Naive B cell (primary cell): ENCODE data around the gene KRTAP5-6. TPM values are rescaled to one million over a fixed set of nuclear protein-coding genes. Genes with fewer than 3 reads are reported as not detected.
"Not testable (repeated sequence)": the region's sequence is repeated elsewhere in the genome, so short reads cannot be mapped to it uniquely, and the experiment has no call there.

Experiments
- ATAC-seq, 2 donors: fragments of 150-1000 bp; cut with Tn5 transposase; 2 replicates each; pipeline ENCODE4 v1.10.0; 2021; ENCODE audit warnings: low read depth in 2 of 2, mild to moderate bottlenecking in 2 of 2, moderate library complexity in 2 of 2
- DNase-seq: peaks from one replicate; pipeline ENCODE4 v3.0.0; 2022
- H3K27ac Mint-ChIP-seq, 6 donors: one replicate each; pipeline ENCODE4 v1.8.0; 2020 to 2022; ENCODE audit warnings: mild to moderate bottlenecking in 6 of 6, mixed read lengths in 6 of 6, moderate library complexity in 5 of 6, inconsistent platforms in 2 of 6
- H3K27me3 Mint-ChIP-seq, 3 donors: one replicate each; pipeline ENCODE4 v1.8.0; 2021 to 2022; ENCODE audit warnings: mixed read lengths in 3 of 3, mild to moderate bottlenecking in 1 of 3
- H3K36me3 Mint-ChIP-seq, 2 donors: one replicate each; pipeline ENCODE4 v1.8.0; 2020 to 2022; ENCODE audit warnings: mixed read lengths in 2 of 2, inconsistent platforms in 1 of 2, mild to moderate bottlenecking in 1 of 2
- H3K4me1 Mint-ChIP-seq, 3 donors: one replicate each; pipeline ENCODE4 v1.8.0; 2020 to 2022; ENCODE audit warnings: mixed read lengths in 3 of 3, inconsistent platforms in 1 of 3, mild to moderate bottlenecking in 1 of 3, moderate library complexity in 1 of 3
- H3K4me3 Mint-ChIP-seq, 8 donors: one replicate each; pipeline ENCODE4 v1.8.0; 2020 to 2022; ENCODE audit warnings: mild to moderate bottlenecking in 8 of 8, mixed read lengths in 8 of 8, moderate library complexity in 8 of 8, inconsistent platforms in 2 of 8
- H3K9me3 Mint-ChIP-seq, 7 donors: one replicate each; pipeline ENCODE4 v1.8.0; 2020 to 2022; ENCODE audit warnings: mixed read lengths in 7 of 7, mild to moderate bottlenecking in 5 of 7, inconsistent platforms in 2 of 7, moderate library complexity in 1 of 7
- polyA plus RNA-seq, 6 donors: library from polyadenylated mRNA; unstranded; fragments of 300-500 nt; fragmentation: Illumina TruSeq; gene quantifications; one replicate each; pipeline ENCODE4 v1.2.3, GENCODE V29; 2021; ENCODE audit warnings: low read depth in 6 of 6

KRTAP5-6 gene
- polyA plus RNA-seq, 6 donors from 2014 or later = not detected

- DNase-seq (no peak), ATAC-seq (no peak)
- H3K4me1 Mint-ChIP-seq = no peaks in the 10 kb centered on the region
- no peak overlapping the region for H3K4me3 Mint-ChIP-seq
- H3K9me3 Mint-ChIP-seq = no peaks in the 10 kb centered on the region
- H3K27ac Mint-ChIP-seq = peak overlapping the region in 1 of 6 donors; percentile 5
- no peaks in the 10 kb centered on the region for H3K36me3 Mint-ChIP-seq
- peaks cover 9 to 19% (median 13%) of the 10 kb centered on the region in 3 donors for H3K27me3 Mint-ChIP-seq
Measured at GRCh38 chr11:1682225-1682905, 14.6 kb upstream of the KRTAP5-6 start.

- not testable (repeated sequence) for H3K9me3 Mint-ChIP-seq, ATAC-seq, DNase-seq, H3K27ac Mint-ChIP-seq, H3K36me3 Mint-ChIP-seq, H3K4me1 Mint-ChIP-seq, H3K4me3 Mint-ChIP-seq
- H3K27me3 Mint-ChIP-seq = peaks cover 9 to 13% (median 13%) of the 10 kb centered on the region in 3 donors
Measured at GRCh38 chr11:1683216-1683615, 13.8 kb upstream of the KRTAP5-6 start.

GRCh38 chr11:1683904-1684572 lies 13.0 kb upstream of the KRTAP5-6 start:
- not testable (repeated sequence) for H3K9me3 Mint-ChIP-seq, ATAC-seq, H3K4me3 Mint-ChIP-seq, H3K4me1 Mint-ChIP-seq, H3K27ac Mint-ChIP-seq, DNase-seq, H3K36me3 Mint-ChIP-seq
- H3K27me3 Mint-ChIP-seq = peaks cover 13 to 15% (median 15%) of the 10 kb centered on the region in 3 donors

- DNase-seq, ATAC-seq: not testable (repeated sequence)
Measured at GRCh38 chr11:1684886-1685874, 11.8 kb upstream of the KRTAP5-6 start.

DNA sequence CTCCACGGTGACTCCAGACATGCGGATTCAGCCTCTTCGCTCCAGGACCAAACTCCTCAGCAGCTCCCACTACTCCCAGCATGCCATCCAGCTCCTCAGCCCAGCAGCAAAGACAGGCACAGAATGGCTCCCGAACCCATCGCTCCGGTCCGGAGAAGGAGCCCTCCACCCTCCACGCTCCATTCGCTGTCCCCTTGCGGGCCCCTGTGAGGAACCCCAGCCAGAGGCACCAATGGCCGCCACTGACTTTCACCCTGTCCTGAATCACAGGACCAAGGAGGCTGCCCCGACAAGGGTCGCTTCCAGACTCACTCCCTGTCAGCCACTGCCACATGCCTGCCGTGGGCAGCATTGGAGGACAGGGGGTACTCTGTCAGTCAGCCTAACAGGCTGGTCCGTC lies 10.8 kb upstream of the KRTAP5-6 start:
- not testable (repeated sequence) for H3K36me3 Mint-ChIP-seq, ATAC-seq, H3K9me3 Mint-ChIP-seq, DNase-seq, H3K27ac Mint-ChIP-seq, H3K4me1 Mint-ChIP-seq, H3K4me3 Mint-ChIP-seq
- H3K27me3 Mint-ChIP-seq = peaks cover 16 to 37% (median 34%) of the 10 kb centered on the region in 3 donors

More at GRCh38 chr11:1684886-1685874, 11.8 kb upstream of the KRTAP5-6 start:
- H3K9me3 Mint-ChIP-seq, H3K36me3 Mint-ChIP-seq, H3K4me1 Mint-ChIP-seq, H3K4me3 Mint-ChIP-seq, H3K27ac Mint-ChIP-seq: not testable (repeated sequence)
- peaks cover 13 to 27% (median 24%) of the 10 kb centered on the region in 3 donors for H3K27me3 Mint-ChIP-seq

- Mint-ChIP-seq H3K27me3 (peaks cover 11 to 59% (median 41%) of the 10 kb centered on the region in 3 donors), H3K4me3 (peak overlapping the region in 1 of 8 donors; percentile 29)
- H3K4me1 Mint-ChIP-seq, H3K27ac Mint-ChIP-seq, H3K36me3 Mint-ChIP-seq, DNase-seq, H3K9me3 Mint-ChIP-seq, ATAC-seq: not testable (repeated sequence)
Measured at GRCh38 chr11:1688336-1688947, 8.6 kb upstream of the KRTAP5-6 start.

DNA sequence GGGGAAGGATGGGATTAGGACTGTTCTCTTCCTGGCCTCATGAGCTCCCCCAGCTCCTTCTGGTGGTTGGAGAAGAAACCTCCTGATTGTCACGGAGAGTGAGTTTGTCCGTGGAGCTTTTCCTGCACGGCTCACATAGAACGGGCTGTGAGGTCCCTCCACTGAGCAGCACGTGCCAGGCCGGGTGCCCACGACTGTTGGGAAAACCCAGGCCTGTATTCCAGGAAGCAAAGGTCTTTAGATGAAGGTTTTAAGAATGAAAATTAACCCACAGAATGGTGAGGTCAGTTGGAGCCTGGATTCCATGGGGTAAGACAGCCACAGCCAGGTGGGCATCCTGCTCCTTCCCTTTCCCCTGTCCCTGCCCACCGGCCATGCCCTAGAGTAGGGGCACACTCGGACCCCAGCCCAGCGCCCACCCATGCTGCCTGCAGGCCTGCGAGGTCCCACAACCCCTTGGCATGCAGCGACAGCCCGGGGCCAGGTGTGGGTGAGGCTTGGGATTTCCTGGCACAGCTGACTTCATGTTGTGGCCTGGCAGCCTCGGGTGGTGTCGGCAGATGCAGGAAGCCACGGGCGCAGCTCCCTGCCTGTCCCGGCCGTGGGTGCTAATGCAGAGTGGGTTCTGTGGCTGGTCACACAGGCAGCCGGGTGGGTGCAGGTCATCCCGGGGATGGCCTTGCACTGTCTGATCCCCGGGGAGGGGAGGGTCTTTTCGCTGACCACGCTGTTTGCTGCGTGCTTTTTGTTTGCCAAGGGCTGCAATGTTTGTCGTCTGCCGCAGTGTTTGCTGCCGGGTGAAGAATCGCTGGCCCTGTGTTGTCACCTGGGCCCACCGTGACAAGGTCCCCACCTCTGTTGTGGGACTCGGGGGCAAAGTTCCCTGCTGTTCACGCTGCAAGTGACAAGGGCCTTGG lies 7.5 kb upstream of the KRTAP5-6 start:
- H3K27ac Mint-ChIP-seq, H3K9me3 Mint-ChIP-seq, H3K4me3 Mint-ChIP-seq, H3K36me3 Mint-ChIP-seq, ATAC-seq, DNase-seq: not testable (repeated sequence)
- H3K27me3 Mint-ChIP-seq = peaks cover 11 to 66% (median 43%) of the 10 kb centered on the region in 3 donors
- peaks cover 3 to 12% (median 7%) of the 10 kb centered on the region in 3 donors for H3K4me1 Mint-ChIP-seq

- ATAC-seq = no peak
- no peak overlapping the region for H3K27ac Mint-ChIP-seq
- no peaks in the 10 kb centered on the region for H3K36me3 Mint-ChIP-seq
- peaks cover 3 to 12% (median 7%) of the 10 kb centered on the region in 3 donors for H3K4me1 Mint-ChIP-seq
- no peak overlapping the region for H3K4me3 Mint-ChIP-seq
- DNase-seq = no peak
- peaks cover 0 to 3% (median 0%) of the 10 kb centered on the region in 7 donors for H3K9me3 Mint-ChIP-seq
- H3K27me3 Mint-ChIP-seq = peaks cover 17 to 71% (median 50%) of the 10 kb centered on the region in 3 donors
Measured at GRCh38 chr11:1690167-1691025, 6.6 kb upstream of the KRTAP5-6 start.

GRCh38 chr11:1691026-1691877 lies 5.7 kb upstream of the KRTAP5-6 start:
- Mint-ChIP-seq H3K36me3 (no peaks in the 10 kb centered on the region), H3K9me3 (peaks cover 0 to 3% (median 0%) of the 10 kb centered on the region in 7 donors), H3K4me3 (no peak overlapping the region), H3K4me1 (peaks cover 3 to 12% (median 7%) of the 10 kb centered on the region in 3 donors), H3K27me3 (peaks cover 24 to 75% (median 58%) of the 10 kb centered on the region in 3 donors), H3K27ac (peak overlapping the region in 1 of 6 donors; percentile 74)
- ATAC-seq (no peak), DNase-seq (no peak)

DNA sequence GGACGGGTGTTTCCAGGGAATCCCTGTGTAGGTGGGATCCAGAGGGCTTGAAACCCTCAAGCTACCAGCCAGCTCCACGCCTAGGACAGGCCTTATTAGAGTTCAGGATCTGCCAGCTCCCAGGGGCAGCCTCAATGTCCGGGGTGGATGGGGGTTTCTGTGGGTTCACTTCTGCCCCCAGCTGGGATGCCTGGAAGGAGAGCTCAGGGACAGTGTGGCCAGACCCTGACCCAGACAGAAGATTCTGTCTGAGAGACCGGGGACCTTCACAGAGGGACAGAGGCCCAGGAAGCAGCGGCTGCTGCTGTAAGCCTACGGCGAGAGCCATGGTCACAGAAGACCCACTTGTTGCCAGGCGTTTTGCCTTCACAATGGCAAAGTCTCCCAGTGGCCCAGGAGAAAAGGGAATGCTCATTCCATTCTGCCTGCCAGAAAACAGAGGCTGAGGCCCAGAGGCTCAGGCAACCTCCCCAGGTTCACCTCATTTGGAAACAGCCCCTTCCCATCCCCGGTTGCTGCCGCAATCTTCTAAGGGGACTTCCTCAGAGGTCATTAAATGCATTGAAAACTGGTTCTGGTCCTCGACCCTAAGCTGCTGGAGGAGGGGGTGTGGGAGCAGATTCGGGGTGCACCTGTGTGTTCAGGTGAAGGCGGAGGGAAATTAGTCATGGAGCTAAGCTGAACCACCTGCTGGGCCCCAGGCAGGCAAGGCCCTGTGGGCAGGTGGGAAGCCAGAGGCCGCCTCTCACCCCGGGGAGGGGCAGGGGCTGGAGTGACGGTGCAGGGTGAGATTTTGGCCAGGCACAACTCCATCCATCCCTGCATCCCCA lies 4.9 kb upstream of the KRTAP5-6 start:
- ATAC-seq = no peak
- H3K4me3 Mint-ChIP-seq = no peak overlapping the region
- peak overlapping the region in 2 of 6 donors; percentile 21 to 74 for H3K27ac Mint-ChIP-seq
- H3K4me1 Mint-ChIP-seq = peaks cover 3 to 12% (median 7%) of the 10 kb centered on the region in 3 donors
- no peaks in the 10 kb centered on the region for H3K36me3 Mint-ChIP-seq
- DNase-seq = no peak
- H3K9me3 Mint-ChIP-seq = peaks cover 0 to 3% (median 0%) of the 10 kb centered on the region in 7 donors
- H3K27me3 Mint-ChIP-seq = peaks cover 29 to 79% (median 64%) of the 10 kb centered on the region in 3 donors
